GM19452 (cell line): ENCODE data around the gene SORT1.
"Not testable (repeated sequence)": the region's sequence is repeated elsewhere in the genome, so short reads cannot be mapped to it uniquely, and the experiment has no call there.

ENCODE experiments used
- ATAC-seq: cut with Tn5 transposase; IDR thresholded peaks from one replicate; pipeline ENCODE4 v1.9.1; 2021; ENCODE audit not compliant: unreplicated experiment

The SORT1 gene

DNA sequence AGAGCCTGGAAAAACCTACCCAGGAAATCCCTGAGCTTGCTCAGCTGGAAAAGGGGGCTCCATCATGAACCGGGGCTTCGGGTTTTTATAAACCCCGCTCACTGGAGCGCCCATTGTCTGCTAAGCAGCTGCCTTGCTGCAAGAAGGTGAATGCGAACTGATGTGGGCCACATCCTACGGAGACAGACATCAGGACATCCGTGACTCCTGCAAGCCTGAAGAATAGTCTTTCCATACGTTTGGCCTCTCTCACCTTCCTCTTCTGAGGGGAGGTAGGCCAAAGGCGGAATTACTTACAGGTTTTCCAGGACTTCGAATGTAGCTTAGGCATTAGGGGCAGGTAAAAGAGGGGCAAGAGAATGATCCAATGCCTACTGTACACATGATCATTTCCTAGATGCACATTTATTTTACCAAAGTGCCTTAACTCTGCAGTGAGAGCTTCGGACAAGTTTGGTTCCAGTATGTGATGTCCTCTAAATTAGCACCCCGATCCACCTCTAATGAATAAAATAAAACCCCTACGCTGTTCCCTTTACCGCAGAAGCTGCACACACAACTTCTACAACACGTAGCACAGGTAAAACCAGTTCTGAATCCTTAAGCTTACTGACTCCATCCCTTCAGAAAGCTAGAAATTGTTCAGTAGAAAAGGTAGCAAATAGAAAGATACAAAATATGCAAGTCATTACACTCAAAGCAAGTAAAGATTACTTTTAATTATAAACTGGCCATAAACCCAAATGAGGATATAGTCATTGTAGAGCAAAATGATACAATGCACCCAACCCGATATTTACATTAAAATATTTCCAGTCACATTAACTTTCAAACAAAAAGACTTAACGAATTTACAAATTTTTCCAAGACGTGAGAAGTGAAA is 866 bp upstream of the SORT1 start:
- ATAC-seq = no peak

DNA sequence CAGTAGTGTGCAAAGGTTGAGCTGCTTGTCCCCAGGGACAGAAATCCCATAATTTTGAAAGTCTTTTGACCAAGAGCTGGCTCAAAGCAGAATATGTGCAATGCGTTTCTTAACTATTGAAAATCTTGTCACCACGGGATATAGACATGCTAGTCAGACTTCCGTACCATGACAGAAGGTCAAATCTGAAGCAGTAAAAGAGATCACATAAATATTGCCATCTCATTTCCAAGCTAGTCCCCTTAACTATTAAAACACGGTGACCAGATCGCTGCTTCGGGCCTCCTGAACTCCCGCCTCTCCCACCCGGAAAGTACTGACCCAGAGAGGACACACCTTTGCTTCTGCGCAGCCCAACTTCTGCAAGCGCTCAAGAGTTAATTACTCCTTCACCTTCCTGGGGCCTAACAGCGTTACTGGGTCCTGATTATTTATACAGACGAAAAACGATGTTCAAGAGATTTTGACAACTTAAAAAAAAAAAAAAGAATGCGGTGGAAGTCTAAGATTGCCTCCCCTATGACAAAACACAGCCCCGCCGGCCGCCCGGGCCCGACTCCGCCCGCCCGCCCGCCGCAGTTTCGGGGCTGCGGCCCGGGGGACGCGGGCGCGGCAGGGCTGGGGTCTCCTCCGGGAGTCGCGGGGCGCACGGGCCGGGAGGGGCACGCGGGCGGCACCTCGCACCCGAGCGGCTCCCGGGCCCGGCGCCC is 692 bp downstream of the SORT1 start:
- ATAC-seq = no peak

- ATAC-seq = no peak
Observed at GRCh38 chr1:109396513-109396839, 1.2 kb downstream of the SORT1 start.

- no peak for ATAC-seq
Observed at GRCh38 chr1:109395602-109396512, 1.9 kb downstream of the SORT1 start.

DNA sequence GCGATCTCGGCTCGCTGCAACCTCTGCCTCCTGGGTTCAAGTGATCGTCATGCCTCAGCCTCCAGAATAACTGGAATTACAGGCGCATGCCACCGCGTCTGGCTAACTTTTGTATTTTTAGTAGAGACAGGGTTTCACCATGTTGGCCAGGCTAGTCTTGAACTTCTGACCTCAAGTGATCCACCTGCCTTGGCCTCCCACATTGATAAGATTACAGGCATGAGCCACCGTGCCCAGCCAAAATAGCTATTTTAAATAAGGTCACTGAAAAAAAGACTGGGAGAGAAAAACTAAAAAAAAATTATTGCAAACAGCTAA is 2.5 kb downstream of the SORT1 start:
- not testable (repeated sequence) for ATAC-seq

- no peak for ATAC-seq
Observed at GRCh38 chr1:109394591-109395281, 3.0 kb downstream of the SORT1 start.

DNA sequence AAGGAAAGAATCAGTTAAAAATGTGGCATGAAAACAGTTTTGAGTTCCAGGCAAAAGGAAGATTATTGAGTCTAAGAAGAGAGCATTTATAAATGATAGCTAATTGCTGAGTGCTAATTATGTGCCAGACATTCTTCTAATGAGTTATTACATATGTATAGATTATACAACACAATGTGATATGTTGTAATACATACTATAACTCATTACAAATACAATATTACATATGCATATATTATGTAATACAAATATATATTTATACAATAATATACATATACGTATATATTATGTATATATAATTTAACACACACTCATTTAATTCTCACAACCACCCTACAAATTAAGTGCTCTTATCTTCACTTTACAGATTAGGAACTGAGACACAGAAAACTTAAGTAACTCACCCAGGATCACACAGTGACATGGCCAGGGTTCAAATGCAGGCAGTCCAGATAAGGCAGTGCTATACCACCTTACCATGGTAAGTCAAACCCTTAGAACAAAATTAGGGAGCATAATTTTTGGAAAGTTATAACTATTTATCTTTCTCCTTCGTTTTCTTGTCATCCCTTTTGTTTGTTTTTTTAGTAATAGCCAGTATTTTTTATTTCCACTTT is 4.0 kb downstream of the SORT1 start:
- ATAC-seq = no peak

GRCh38 chr1:109392788-109393616 is 4.7 kb downstream of the SORT1 start:
- no peak for ATAC-seq

DNA sequence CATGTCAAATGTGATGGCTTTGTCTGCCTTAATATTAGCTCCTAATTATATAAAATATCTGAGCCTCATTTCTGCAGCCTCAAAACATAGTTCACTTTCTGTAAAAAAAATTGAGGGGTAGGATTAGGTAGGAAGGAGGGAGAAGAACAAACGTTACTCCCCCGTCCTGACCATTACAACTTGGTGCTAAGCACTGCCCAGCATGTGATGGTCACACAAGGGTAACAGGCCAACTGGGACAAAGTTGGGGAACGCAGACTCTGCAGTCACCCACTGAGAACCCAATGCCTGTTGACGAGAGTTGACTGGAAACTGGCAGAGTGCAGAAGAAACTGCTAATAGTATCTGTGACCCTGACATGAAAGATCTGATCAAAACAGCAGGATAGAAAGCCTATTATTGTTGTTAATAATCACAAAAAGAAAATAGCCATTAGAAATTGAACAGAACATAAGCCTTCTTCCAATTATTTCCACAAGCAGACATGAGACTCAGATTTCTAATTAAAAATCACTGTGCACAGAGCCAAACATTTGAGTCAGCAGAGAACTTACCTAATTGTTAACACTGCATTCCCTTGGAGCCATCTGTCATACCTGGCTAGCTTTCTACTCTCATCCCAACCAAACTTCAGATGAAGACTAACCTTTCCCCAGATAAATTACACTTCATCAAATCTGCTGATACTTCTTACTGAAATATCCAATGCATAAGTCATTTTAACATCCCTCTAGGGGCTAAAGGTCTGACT is 5.5 kb downstream of the SORT1 start:
- peak; percentile 19 for ATAC-seq

- peak; percentile 72 for ATAC-seq
Observed at GRCh38 chr1:109391626-109392025, 6.1 kb downstream of the SORT1 start.

GRCh38 chr1:109391157-109391556 is 6.6 kb downstream of the SORT1 start:
- no peak for ATAC-seq

DNA sequence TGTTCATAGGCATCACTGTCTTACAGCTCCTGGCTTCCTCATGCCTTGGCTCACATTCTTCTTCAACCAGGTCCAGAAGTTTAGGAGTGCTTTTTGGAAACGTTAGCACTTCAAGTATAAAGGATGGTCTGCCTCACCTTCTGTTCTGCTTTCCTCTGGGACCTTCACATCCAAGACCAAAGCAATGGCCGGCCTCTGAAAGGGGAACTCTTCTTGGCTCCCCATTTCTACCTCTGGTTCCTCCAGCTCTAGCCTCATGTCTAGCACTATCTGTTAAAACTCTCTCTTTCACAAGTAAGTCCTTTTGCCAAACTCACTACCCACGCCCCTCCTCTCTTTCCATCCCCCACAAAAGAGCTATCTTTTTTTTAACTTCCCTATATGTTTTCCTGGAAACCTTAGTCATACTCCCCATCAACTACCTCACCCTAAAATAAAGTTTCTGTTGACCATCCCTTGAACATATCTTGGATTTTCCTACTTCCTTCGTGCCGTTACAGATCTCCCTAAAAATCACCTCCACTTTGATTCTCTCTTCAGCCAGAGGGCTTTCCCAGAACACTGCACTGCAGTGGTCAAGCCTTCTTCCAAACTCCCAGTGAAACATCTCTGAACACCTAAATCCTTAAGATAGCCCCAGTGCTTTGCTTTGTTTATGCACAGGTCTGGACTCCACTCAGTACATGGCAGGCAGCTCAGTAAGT is 7.9 kb downstream of the SORT1 start:
- ATAC-seq = no peak

DNA sequence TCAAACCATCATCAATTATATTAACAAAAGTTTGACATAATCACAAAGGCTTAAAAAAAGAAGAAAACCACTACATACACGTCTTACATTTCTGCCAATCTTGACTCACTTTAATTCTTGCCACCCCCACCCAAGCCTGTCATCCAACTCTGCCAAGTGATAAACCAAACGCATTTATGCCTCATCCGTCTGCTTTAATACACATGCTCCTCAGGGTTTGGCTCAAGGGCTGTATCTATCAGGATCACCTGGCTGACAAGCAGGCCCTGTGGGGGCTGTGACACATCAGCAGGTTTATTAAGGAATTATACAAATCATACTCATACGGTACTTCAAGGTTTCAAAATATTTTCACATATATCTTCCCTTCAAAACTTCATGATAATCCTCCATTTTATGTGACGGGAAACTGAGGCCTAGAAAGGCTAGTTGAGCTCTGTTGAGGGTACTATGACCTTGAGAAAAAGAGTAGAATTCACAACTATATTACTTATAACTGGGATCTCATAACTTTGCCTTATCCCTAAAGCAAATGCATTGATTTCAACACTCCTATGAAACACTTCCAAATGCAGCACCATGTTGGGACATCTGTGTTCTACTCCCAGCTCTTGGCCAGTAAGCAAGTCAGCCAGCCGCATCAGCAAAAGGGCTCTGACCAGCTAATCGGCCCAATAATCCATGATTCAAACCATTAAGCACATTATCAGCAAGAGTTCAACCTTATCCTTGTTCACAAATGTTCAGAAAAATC is 8.7 kb downstream of the SORT1 start:
- no peak for ATAC-seq

DNA sequence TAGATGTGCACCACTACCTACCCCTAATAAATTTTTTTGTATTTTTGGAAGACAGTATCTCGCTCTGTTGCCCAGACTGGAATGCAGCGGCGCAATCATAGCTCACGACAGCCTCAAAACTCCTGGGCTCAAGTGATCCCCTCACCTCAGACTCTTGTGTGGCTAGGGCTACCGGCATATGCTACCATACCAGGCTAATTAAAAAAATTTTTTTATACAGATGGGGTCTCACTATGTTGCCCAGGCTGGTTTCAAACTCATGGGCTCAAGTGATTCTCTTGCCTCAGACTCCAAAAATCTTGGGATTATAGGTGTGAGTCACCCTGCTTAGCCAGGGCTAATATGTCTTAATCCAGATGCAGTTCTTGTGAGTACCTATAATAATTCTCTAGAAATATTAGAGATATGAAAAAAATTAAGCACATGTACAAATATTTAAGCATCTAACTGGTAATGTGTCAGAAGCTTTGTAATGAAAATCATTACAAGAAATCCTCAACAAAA is 9.5 kb downstream of the SORT1 start:
- no peak for ATAC-seq

DNA sequence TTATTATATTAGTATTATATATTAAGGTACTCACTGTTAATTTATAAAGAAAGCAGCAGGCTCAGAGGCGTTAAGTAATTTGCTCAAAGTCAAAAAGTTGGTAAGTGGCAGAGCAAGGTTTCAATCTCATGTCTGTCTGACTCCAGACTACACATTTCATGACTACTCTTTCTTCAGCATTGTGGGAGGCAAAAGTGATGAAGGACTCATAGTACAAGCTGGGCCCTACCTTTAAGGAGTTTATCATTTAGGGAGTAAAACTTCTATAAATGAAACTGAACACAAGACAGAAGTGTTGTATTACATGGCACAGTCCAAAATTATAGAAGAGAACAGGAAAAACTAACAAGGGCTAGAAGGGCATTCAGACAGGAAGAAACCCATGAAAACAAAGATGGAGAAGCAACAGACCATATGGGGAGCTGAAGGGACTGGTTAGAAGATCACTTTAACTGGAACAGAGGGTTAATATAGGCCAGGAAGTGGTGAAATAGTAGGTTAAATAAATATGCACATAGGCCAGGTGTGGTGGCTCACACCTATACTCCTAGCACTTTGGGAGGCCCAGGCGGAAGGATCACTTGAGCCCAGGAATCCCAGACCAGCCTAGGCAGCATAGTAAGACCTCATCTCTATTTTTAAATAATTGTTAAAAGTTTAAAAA is 11.5 kb downstream of the SORT1 start:
- ATAC-seq = no peak

DNA sequence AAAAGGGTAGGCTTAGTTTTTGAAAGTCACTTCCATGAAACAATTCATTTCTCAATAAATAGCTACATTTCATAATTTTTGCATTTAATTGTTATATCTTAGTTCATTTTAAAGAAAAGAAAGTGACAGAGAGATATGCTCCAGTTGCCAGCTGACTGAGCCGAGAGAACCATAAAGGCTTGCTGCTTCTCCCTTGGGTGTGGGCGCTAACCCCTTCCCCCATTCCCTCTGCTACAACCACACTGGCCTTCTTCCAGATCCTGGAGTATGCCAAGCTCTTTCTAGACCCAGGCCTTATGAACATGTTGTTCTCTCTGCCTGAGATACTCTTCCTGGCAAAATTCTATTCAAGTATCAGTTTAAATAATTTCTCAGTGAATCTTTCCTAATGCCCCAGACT is 12.3 kb downstream of the SORT1 start:
- ATAC-seq = no peak

DNA sequence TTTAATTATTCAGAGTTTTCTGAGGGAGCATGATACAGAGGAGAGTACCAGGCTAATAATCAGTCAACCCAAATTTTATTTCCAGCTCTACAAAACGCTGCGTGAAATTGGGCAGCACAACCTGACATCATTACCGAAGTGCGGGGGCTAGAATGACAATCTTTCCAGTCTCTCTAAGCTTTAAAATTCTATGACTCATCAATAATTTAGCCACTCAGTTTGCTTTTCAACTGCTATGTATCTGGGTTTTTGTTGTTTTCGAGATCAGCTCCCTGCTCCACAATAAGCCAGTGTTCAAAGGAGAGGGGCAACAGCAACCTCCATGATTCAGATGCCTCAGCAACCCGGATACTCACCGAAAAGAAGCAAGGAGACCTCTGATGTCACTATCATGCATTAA is 13.9 kb downstream of the SORT1 start:
- no peak for ATAC-seq
